ENCODE measurements around the gene SHANK3. TPM values are rescaled to one million over a fixed set of nuclear protein-coding genes. Genes with fewer than 3 reads are reported as not detected.

The SHANK3 gene
- total RNA-seq, 6 experiments from 2014 or later: 0.65 to 0.97 (median 0.68) TPM

GRCh38 chr22:50720301-50721256 is 48.0 kb downstream of the SHANK3 start:
- no peak overlapping the region for H3K4me3 Mint-ChIP-seq
- no peak overlapping the region for H3K27ac Mint-ChIP-seq
- TF ChIP-seq, protein P1, sequence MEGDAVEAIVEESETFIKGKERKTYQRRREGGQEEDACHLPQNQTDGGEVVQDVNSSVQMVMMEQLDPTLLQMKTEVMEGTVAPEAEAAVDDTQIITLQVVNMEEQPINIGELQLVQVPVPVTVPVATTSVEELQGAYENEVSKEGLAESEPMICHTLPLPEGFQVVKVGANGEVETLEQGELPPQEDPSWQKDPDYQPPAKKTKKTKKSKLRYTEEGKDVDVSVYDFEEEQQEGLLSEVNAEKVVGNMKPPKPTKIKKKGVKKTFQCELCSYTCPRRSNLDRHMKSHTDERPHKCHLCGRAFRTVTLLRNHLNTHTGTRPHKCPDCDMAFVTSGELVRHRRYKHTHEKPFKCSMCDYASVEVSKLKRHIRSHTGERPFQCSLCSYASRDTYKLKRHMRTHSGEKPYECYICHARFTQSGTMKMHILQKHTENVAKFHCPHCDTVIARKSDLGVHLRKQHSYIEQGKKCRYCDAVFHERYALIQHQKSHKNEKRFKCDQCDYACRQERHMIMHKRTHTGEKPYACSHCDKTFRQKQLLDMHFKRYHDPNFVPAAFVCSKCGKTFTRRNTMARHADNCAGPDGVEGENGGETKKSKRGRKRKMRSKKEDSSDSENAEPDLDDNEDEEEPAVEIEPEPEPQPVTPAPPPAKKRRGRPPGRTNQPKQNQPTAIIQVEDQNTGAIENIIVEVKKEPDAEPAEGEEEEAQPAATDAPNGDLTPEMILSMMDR (IDR thresholded peaks at IDR 0.05): no peak
- no peaks in the 10 kb centered on the region for H3K36me3 Mint-ChIP-seq (ENCODE audit: low read depth)
- no peaks in the 10 kb centered on the region for H3K9me3 Mint-ChIP-seq
- no peaks in the 10 kb centered on the region for H3K4me1 Mint-ChIP-seq (ENCODE audit: low read depth)
- peaks cover 39% of the 10 kb centered on the region for H3K27me3 Mint-ChIP-seq (ENCODE audit: insufficient read depth)
- DNase-seq: no peak

GRCh38 chr22:50721257-50721844 is 48.7 kb downstream of the SHANK3 start:
- H3K4me1 Mint-ChIP-seq (ENCODE audit: low read depth): no peaks in the 10 kb centered on the region
- H3K9me3 Mint-ChIP-seq: no peaks in the 10 kb centered on the region
- peaks cover 35% of the 10 kb centered on the region for H3K27me3 Mint-ChIP-seq (ENCODE audit: insufficient read depth)
- no peak for DNase-seq
- TF ChIP-seq, protein P1 (IDR thresholded peaks at IDR 0.05): no peak; the same call in 1 of the 2 replicates
- no peak overlapping the region for H3K27ac Mint-ChIP-seq
- no peaks in the 10 kb centered on the region for H3K36me3 Mint-ChIP-seq (ENCODE audit: low read depth)
- no peak overlapping the region for H3K4me3 Mint-ChIP-seq

GRCh38 chr22:50722048-50722701 is 49.6 kb downstream of the SHANK3 start:
- peaks cover 28% of the 10 kb centered on the region for H3K27me3 Mint-ChIP-seq (ENCODE audit: insufficient read depth)

More at GRCh38 chr22:50722048-50722701, 49.6 kb downstream of the SHANK3 start:
- no peak overlapping the region for H3K4me3 Mint-ChIP-seq
- TF ChIP-seq, protein P1 (IDR thresholded peaks at IDR 0.05): no peak
- H3K27ac Mint-ChIP-seq: no peak overlapping the region
- no peaks in the 10 kb centered on the region for H3K9me3 Mint-ChIP-seq
- no peak for DNase-seq
- no peaks in the 10 kb centered on the region for H3K36me3 Mint-ChIP-seq (ENCODE audit: low read depth)
- no peaks in the 10 kb centered on the region for H3K4me1 Mint-ChIP-seq (ENCODE audit: low read depth)

Other genes starting within 250 kb of the SHANK3 start
- gene SBF1, start 197.8 kb upstream of the SHANK3 start, total RNA-seq (2021; fragmentation: NEBNext Ultra II Directional; extraction: Animal tissue kit (Norgen Biotek cat#: 25700)): 10 to 100 TPM; 63.9 to 76.7 (median 71.2) TPM
- 1 to 10 TPM in 5 of 6 experiments, under 1 TPM in 1; 0.91 to 3.4 (median 1.2) TPM for gene ADM2, start 191.3 kb upstream of the SHANK3 start, total RNA-seq (2021; fragmentation: NEBNext Ultra II Directional; extraction: Animal tissue kit (Norgen Biotek cat#: 25700))
- gene MIOX, start 186.0 kb upstream of the SHANK3 start, total RNA-seq (2021; fragmentation: NEBNext Ultra II Directional; extraction: Animal tissue kit (Norgen Biotek cat#: 25700)): not detected
- 100 to 1,000 TPM; 110 to 133 (median 118) TPM for gene LMF2, start 165.1 kb upstream of the SHANK3 start, total RNA-seq (2021; fragmentation: NEBNext Ultra II Directional; extraction: Animal tissue kit (Norgen Biotek cat#: 25700))
- gene NCAPH2, start 164.6 kb upstream of the SHANK3 start, total RNA-seq (2021; fragmentation: NEBNext Ultra II Directional; extraction: Animal tissue kit (Norgen Biotek cat#: 25700)): 10 to 100 TPM; 31.7 to 54.1 (median 50.0) TPM
- 10 to 100 TPM in 2 of 6 experiments, 1 to 10 TPM in 4; 2.7 to 11.1 (median 9.7) TPM for gene SCO2, start 147.2 kb upstream of the SHANK3 start, total RNA-seq (2021; fragmentation: NEBNext Ultra II Directional; extraction: Animal tissue kit (Norgen Biotek cat#: 25700))
- 1 to 10 TPM in 5 of 6 experiments, under 1 TPM in 1; 0.95 to 2.1 (median 1.3) TPM for gene TYMP, start 142.8 kb upstream of the SHANK3 start, total RNA-seq (2021; fragmentation: NEBNext Ultra II Directional; extraction: Animal tissue kit (Norgen Biotek cat#: 25700))
- under 1 TPM in 1 of 6 experiments, not detected in 5; 0.05 TPM for gene KLHDC7B, start 126.9 kb upstream of the SHANK3 start, total RNA-seq (2021; fragmentation: NEBNext Ultra II Directional; extraction: Animal tissue kit (Norgen Biotek cat#: 25700))
- not detected for gene SYCE3, start 109.9 kb upstream of the SHANK3 start, total RNA-seq (2021; fragmentation: NEBNext Ultra II Directional; extraction: Animal tissue kit (Norgen Biotek cat#: 25700))
- gene CPT1B, start 94.4 kb upstream of the SHANK3 start, total RNA-seq (2021; fragmentation: NEBNext Ultra II Directional; extraction: Animal tissue kit (Norgen Biotek cat#: 25700)): 1 to 10 TPM in 5 of 6 experiments, under 1 TPM in 1; 0.82 to 3.0 (median 1.5) TPM
- gene CHKB, start 90.0 kb upstream of the SHANK3 start, total RNA-seq (2021; fragmentation: NEBNext Ultra II Directional; extraction: Animal tissue kit (Norgen Biotek cat#: 25700)): 10 to 100 TPM; 21.1 to 26.2 (median 25.2) TPM
- gene MAPK8IP2, start 72.0 kb upstream of the SHANK3 start, total RNA-seq (2021; fragmentation: NEBNext Ultra II Directional; extraction: Animal tissue kit (Norgen Biotek cat#: 25700)): under 1 TPM; 0.14 to 0.25 (median 0.15) TPM
- 10 to 100 TPM; 28.0 to 35.4 (median 30.6) TPM for gene ARSA, start 44.7 kb upstream of the SHANK3 start, total RNA-seq (2021; fragmentation: NEBNext Ultra II Directional; extraction: Animal tissue kit (Norgen Biotek cat#: 25700))
- gene ACR, start 65.4 kb downstream of the SHANK3 start, total RNA-seq (2021; fragmentation: NEBNext Ultra II Directional; extraction: Animal tissue kit (Norgen Biotek cat#: 25700)): not detected
- gene RABL2B, start 110.8 kb downstream of the SHANK3 start, total RNA-seq (2021; fragmentation: NEBNext Ultra II Directional; extraction: Animal tissue kit (Norgen Biotek cat#: 25700)): 10 to 100 TPM; 14.8 to 18.9 (median 17.4) TPM